Endothelial cell of umbilical vein (primary cell): Measurements from ENCODE around the gene LRRC37A3.
"Not testable (repeated sequence)": the region's sequence is repeated elsewhere in the genome, so short reads cannot be mapped to it uniquely, and the experiment has no call there.

Experiments used
- EZH2 ChIP-seq: IDR thresholded peaks from 2 replicates; pipeline ENCODE4 v1.6.1; 2012; ENCODE audit warnings: borderline replicate concordance, low read depth, mild to moderate bottlenecking, moderate library complexity, low read length, inconsistent platforms; ENCODE audit not compliant: severe bottlenecking
- FOS ChIP-seq: IDR thresholded peaks from 2 replicates; pipeline ENCODE4 v1.6.1; 2011; ENCODE audit warnings: mild to moderate bottlenecking, low read length, moderate library complexity, borderline replicate concordance; ENCODE audit not compliant: insufficient read depth
- GATA2 ChIP-seq: IDR thresholded peaks from 2 replicates; pipeline ENCODE4 v1.7.0; 2011; ENCODE audit warnings: low read depth, mild to moderate bottlenecking, moderate library complexity, mixed read lengths, low read length; ENCODE audit not compliant: insufficient read length, insufficient read depth
- JUN ChIP-seq: IDR thresholded peaks from 2 replicates; pipeline ENCODE4 v1.6.1; 2011; ENCODE audit warnings: borderline replicate concordance, low read depth; ENCODE audit not compliant: insufficient read length, insufficient read depth
- MYC ChIP-seq: IDR thresholded peaks from one replicate; pipeline ENCODE4 v1.6.1; 2011; ENCODE audit warnings: mild to moderate bottlenecking, low read depth, low read length
- POLR2A ChIP-seq: IDR thresholded peaks from 2 replicates; pipeline ENCODE4 v1.6.1; 2012; ENCODE audit warnings: low read depth, mild to moderate bottlenecking, control low read depth, low read length
- POLR2AphosphoS5 ChIP-seq: IDR thresholded peaks from 2 replicates; pipeline ENCODE4 v1.6.1; 2012; ENCODE audit warnings: low read depth, mild to moderate bottlenecking, control low read depth, low read length, moderate library complexity; ENCODE audit not compliant: insufficient read depth
- TF ChIP-seq, protein P1 (sequence below), 2 donors: IDR thresholded peaks; 1 replicate in 1 of 2; 2 replicates in 1 of 2; pipeline ENCODE4 v1.5.1; 2011; ENCODE audit warnings: low read length in 2 of 2, mild to moderate bottlenecking in 2 of 2, moderate library complexity in 2 of 2, control low read depth in 1 of 2, inconsistent platforms in 1 of 2, low read depth in 1 of 2; ENCODE audit not compliant: insufficient read depth in 1 of 2; ENCODE audit errors: extremely low read depth in 1 of 2
- TF ChIP-seq, protein P2 (sequence below): IDR thresholded peaks from 2 replicates; pipeline ENCODE4 v1.6.1; 2011; ENCODE audit not compliant: insufficient read depth, insufficient read length

DNA sequence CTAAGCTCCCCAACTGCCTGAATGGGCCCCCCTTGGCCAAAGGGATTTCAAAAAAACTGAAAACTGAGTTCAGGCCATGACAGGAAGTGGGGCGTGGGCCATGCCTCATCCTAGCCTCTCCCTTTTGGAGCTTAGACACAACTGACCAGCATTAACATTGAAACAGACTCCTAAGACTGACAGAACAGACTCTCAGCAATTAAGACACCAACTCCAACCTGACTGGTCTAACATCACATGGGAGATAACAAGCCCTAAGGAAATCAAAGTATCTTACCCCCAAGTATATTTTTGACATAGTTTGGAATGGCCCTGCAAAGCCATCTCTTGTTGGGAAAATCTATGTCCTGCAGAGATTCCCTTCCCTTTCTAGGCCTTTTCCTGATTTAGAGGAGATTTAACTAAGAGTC is 88.6 kb downstream of the LRRC37A3 start:
- TF ChIP-seq, protein P1, sequence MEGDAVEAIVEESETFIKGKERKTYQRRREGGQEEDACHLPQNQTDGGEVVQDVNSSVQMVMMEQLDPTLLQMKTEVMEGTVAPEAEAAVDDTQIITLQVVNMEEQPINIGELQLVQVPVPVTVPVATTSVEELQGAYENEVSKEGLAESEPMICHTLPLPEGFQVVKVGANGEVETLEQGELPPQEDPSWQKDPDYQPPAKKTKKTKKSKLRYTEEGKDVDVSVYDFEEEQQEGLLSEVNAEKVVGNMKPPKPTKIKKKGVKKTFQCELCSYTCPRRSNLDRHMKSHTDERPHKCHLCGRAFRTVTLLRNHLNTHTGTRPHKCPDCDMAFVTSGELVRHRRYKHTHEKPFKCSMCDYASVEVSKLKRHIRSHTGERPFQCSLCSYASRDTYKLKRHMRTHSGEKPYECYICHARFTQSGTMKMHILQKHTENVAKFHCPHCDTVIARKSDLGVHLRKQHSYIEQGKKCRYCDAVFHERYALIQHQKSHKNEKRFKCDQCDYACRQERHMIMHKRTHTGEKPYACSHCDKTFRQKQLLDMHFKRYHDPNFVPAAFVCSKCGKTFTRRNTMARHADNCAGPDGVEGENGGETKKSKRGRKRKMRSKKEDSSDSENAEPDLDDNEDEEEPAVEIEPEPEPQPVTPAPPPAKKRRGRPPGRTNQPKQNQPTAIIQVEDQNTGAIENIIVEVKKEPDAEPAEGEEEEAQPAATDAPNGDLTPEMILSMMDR (IDR thresholded peaks at IDR 0.05; ENCODE audit: extremely low read depth in 1 of 2, insufficient read depth in 1 of 2, low read depth in 1 of 2, low read length in 2 of 2), result not testable (repeated sequence)
- not testable (repeated sequence) for TF ChIP-seq POLR2AphosphoS5, POLR2A, JUN, EZH2, GATA2, MYC, FOS
- TF ChIP-seq, protein P2, sequence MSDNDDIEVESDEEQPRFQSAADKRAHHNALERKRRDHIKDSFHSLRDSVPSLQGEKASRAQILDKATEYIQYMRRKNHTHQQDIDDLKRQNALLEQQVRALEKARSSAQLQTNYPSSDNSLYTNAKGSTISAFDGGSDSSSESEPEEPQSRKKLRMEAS, result not testable (repeated sequence)
